ENCODE data around the gene RFX1.
"Not testable (repeated sequence)": the region's sequence is repeated elsewhere in the genome, so short reads cannot be mapped to it uniquely, and the experiment has no call there.

Gene RFX1

DNA sequence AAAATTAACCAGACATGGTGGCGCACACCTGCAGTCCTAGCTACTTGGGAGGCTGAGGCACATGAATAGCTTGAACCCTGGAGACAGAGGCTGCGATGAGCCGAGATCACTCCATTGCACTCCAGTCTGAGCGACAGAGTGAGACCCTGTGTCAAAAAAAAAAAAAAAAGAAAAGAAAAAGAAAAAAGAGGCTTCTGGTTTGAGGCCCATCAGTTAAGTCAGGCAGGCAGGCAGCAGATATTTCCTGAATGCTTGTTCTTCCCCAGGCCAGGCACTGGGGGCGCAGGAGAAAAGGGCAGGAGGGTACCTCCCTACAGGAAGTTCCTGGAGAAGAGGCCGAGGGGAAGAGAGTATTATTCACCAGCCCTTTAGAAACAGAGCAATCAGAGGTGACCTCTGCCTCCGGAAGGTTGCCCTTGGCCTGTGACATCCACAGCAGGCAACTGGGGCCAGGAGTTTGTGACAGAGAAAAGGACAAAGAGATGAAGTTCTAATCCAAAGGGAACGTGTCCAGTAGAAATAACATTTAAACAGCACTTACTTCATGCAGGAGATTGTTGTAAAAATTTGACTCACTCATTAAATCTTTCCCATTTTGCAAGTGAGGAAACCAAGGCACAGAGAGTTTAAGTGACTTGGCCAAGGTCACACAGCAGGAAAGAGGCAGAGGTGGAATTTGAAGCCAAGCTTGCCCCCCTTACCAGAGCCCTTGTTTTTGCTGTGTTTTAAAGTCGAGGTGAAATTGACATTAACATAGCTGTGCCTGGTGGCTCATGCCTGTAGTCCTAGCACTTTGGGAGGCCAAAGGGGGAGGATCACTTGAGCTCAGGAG lies 17.5 kb upstream of the RFX1 start:
- H3K9me3 ChIP-seq (replicated peaks; ENCODE audit: low read length) = no peaks in the 10 kb centered on the region
- no peaks in the 10 kb centered on the region for H3K36me3 ChIP-seq (ENCODE audit: insufficient read depth, low read length)
- peaks cover 3% of the 10 kb centered on the region for H3K4me1 ChIP-seq (ENCODE audit: control insufficient read depth, insufficient read depth, low read length)
- H3K27me3 ChIP-seq (ENCODE audit: control insufficient read depth, insufficient read depth, low read length) = peaks cover 10% of the 10 kb centered on the region
- H3K4me2 ChIP-seq (ENCODE audit: low read length) = no peak overlapping the region
- H3K9ac ChIP-seq (ENCODE audit: low read depth, low read length) = no peak overlapping the region
- no peak overlapping the region for H3K4me3 ChIP-seq (ENCODE audit: low read length)

DNA sequence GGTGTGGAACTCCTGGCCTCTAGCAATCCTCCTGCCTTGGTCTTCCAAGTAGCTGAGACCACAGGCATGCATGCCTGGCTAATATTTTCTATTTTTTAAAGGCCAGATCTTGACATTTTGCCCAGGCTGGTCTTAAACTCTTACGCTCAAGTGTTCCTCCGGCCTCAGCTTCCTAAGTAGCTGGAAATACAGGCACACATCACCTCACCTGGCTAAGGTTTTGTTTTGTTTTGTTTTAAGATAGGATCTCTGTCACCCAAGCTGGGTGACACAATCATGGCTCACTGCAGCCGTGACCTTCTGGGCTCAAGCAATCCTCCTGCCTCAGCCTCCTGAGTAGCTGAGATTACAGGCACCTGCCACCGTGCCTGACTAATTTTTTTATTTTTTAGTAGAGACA lies 16.3 kb upstream of the RFX1 start:
- Histone ChIP-seq H3K4me1 (ENCODE audit: control insufficient read depth, insufficient read depth, low read length) (peaks cover 3% of the 10 kb centered on the region), H3K27me3 (ENCODE audit: control insufficient read depth, insufficient read depth, low read length) (no peaks in the 10 kb centered on the region), H3K4me3 (ENCODE audit: low read length) (no peak overlapping the region), H3K4me2 (ENCODE audit: low read length) (no peak overlapping the region), H3K9ac (ENCODE audit: low read depth, low read length) (no peak overlapping the region), H3K9me3 (replicated peaks; ENCODE audit: low read length) (no peaks in the 10 kb centered on the region), H3K36me3 (ENCODE audit: insufficient read depth, low read length) (no peaks in the 10 kb centered on the region)

GRCh38 chr19:14021474-14021873 lies 15.4 kb upstream of the RFX1 start:
- no peaks in the 10 kb centered on the region for H3K36me3 ChIP-seq (ENCODE audit: insufficient read depth, low read length)
- H3K4me1 ChIP-seq (ENCODE audit: control insufficient read depth, insufficient read depth, low read length) = peaks cover 3% of the 10 kb centered on the region

GRCh38 chr19:14019739-14020138 lies 13.6 kb upstream of the RFX1 start:
- not testable (repeated sequence) for H3K9me3 ChIP-seq (replicated peaks; ENCODE audit: low read length); H3K27me3 ChIP-seq (ENCODE audit: control insufficient read depth, insufficient read depth, low read length); H3K4me1 ChIP-seq (ENCODE audit: control insufficient read depth, insufficient read depth, low read length)

More at GRCh38 chr19:14021474-14021873, 15.4 kb upstream of the RFX1 start:
- Histone ChIP-seq H3K4me2 (ENCODE audit: low read length) (no peak overlapping the region), H3K9ac (ENCODE audit: low read depth, low read length) (no peak overlapping the region), H3K4me3 (ENCODE audit: low read length) (no peak overlapping the region), H3K9me3 (replicated peaks; ENCODE audit: low read length) (no peaks in the 10 kb centered on the region), H3K27me3 (ENCODE audit: control insufficient read depth, insufficient read depth, low read length) (no peaks in the 10 kb centered on the region)

DNA sequence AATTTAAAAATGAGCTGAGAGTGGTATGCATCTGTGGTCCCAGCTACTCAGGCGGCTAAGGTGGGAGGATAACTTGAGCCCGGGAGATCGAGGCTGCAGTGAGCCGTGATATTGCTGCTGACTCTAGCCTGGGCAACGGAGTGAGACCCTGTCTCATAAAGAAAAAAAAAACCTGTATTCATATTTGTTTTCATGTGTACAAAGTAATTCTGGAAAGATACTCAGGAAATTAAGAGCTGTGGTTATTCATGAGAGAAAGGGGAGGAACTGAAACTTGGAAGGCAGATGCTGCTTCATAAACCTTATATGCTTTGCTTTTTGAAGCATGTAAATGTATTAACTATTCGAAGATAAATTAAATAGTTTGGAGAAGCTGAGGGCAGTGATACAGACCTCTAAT lies 13.0 kb upstream of the RFX1 start:
- Histone ChIP-seq H3K4me2 (ENCODE audit: low read length) (no peak overlapping the region), H3K4me3 (ENCODE audit: low read length) (no peak overlapping the region), H3K9ac (ENCODE audit: low read depth, low read length) (no peak overlapping the region), H3K4me1 (ENCODE audit: control insufficient read depth, insufficient read depth, low read length) (peaks cover 3% of the 10 kb centered on the region), H3K27me3 (ENCODE audit: control insufficient read depth, insufficient read depth, low read length) (no peaks in the 10 kb centered on the region), H3K9me3 (replicated peaks; ENCODE audit: low read length) (no peaks in the 10 kb centered on the region), H3K36me3 (ENCODE audit: insufficient read depth, low read length) (no peaks in the 10 kb centered on the region)

More at GRCh38 chr19:14019739-14020138, 13.6 kb upstream of the RFX1 start:
- not testable (repeated sequence) for H3K9ac ChIP-seq (ENCODE audit: low read depth, low read length); H3K36me3 ChIP-seq (ENCODE audit: insufficient read depth, low read length); H3K4me2 ChIP-seq (ENCODE audit: low read length); H3K4me3 ChIP-seq (ENCODE audit: low read length)

DNA sequence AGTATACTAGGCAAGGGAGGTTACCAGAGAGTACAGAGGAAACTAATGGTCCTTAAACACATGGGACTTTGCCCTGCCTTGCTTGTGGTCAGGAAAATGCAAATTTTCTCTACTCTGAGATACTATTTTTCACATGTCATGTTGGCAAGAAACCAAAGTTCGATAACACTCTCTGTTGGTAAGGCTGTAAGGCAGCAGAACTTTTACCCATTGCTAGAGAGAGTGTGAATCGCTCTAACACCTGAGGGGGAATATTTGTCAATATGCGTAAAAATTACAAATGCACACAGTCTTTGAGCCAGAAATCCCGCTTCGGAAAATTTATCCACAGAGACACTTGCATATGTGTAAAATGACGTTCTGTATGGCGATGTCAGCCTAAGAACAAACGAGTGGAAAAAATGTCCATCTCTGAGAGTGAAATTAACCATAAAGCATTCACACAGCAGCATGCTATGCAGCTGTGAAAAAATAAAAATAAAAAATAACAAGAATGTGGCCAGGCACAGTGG lies 9.5 kb upstream of the RFX1 start:
- no peak overlapping the region for H3K4me2 ChIP-seq (ENCODE audit: low read length)
- H3K36me3 ChIP-seq (ENCODE audit: insufficient read depth, low read length) = no peaks in the 10 kb centered on the region
- H3K4me3 ChIP-seq (ENCODE audit: low read length) = no peak overlapping the region
- peaks cover 3% of the 10 kb centered on the region for H3K27me3 ChIP-seq (ENCODE audit: control insufficient read depth, insufficient read depth, low read length)
- H3K9me3 ChIP-seq (replicated peaks; ENCODE audit: low read length) = no peaks in the 10 kb centered on the region
- no peak overlapping the region for H3K9ac ChIP-seq (ENCODE audit: low read depth, low read length)
- H3K4me1 ChIP-seq (ENCODE audit: control insufficient read depth, insufficient read depth, low read length) = no peaks in the 10 kb centered on the region

GRCh38 chr19:14012378-14012915 lies 6.3 kb upstream of the RFX1 start:
- no peak overlapping the region for H3K4me3 ChIP-seq (ENCODE audit: low read length)
- H3K9ac ChIP-seq (ENCODE audit: low read depth, low read length) = no peak overlapping the region
- peaks cover 3% of the 10 kb centered on the region for H3K27me3 ChIP-seq (ENCODE audit: control insufficient read depth, insufficient read depth, low read length)
- H3K4me1 ChIP-seq (ENCODE audit: control insufficient read depth, insufficient read depth, low read length) = no peaks in the 10 kb centered on the region
- no peaks in the 10 kb centered on the region for H3K36me3 ChIP-seq (ENCODE audit: insufficient read depth, low read length)
- no peak overlapping the region for H3K4me2 ChIP-seq (ENCODE audit: low read length)
- no peaks in the 10 kb centered on the region for H3K9me3 ChIP-seq (replicated peaks; ENCODE audit: low read length)

- Histone ChIP-seq H3K27me3 (ENCODE audit: control insufficient read depth, insufficient read depth, low read length) (no peaks in the 10 kb centered on the region), H3K4me1 (ENCODE audit: control insufficient read depth, insufficient read depth, low read length) (peaks cover 25% of the 10 kb centered on the region), H3K4me2 (ENCODE audit: low read length) (peak overlapping the region; percentile 85), H3K9ac (ENCODE audit: low read depth, low read length) (peak overlapping the region; percentile 95), H3K9me3 (replicated peaks; ENCODE audit: low read length) (no peaks in the 10 kb centered on the region), H3K36me3 (ENCODE audit: insufficient read depth, low read length) (no peaks in the 10 kb centered on the region), H3K4me3 (ENCODE audit: low read length) (peak overlapping the region; percentile 84)
Observed at GRCh38 chr19:14006766-14007562, 844 bp upstream of the RFX1 start.

DNA sequence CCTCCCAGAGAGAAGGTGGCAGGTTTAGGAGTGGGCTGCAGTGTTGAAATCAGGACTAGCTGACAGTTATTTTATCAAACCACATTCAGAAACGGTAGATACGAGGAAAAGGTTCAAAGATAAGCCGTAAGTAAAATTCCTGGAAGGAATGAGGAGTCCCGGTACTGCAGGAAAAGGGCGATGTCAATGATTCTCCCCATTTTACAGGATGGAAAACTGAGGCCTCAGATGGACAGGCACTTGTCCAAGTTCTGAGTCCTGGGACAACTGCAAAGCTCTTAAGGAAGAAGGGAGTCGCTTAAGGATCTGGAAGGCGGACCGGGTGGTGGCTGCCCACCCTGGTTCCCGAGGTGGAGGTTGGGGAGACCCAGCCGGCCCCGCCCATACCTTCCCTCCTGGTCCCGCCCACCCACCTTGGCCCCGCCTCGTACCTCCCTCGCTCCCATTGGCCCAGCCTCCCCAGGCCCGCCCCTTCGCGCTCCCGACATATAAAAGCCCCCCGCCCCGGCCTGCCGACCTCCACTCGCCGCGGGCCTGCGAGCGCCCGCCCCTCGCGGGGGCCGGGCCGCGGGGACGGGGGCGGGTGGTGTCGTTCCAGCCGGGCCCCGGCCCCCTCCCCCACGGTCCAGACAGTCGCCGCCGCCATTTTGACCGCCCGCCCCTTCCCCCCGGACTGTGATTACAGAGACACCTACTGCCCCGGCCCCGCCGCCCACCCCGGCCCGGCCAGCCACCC lies 603 bp downstream of the RFX1 start:
- H3K27me3 ChIP-seq (ENCODE audit: control insufficient read depth, insufficient read depth, low read length) = no peaks in the 10 kb centered on the region
- H3K4me2 ChIP-seq (ENCODE audit: low read length) = peak overlapping the region; percentile 73
- H3K4me3 ChIP-seq (ENCODE audit: low read length) = peak overlapping the region; percentile 84
- no peaks in the 10 kb centered on the region for H3K9me3 ChIP-seq (replicated peaks; ENCODE audit: low read length)
- peak overlapping the region; percentile 95 for H3K9ac ChIP-seq (ENCODE audit: low read depth, low read length)
- H3K4me1 ChIP-seq (ENCODE audit: control insufficient read depth, insufficient read depth, low read length) = peaks cover 25% of the 10 kb centered on the region
- H3K36me3 ChIP-seq (ENCODE audit: insufficient read depth, low read length) = no peaks in the 10 kb centered on the region

- Histone ChIP-seq H3K4me1 (ENCODE audit: control insufficient read depth, insufficient read depth, low read length) (peaks cover 25% of the 10 kb centered on the region), H3K4me3 (ENCODE audit: low read length) (peak overlapping the region; percentile 84), H3K9ac (ENCODE audit: low read depth, low read length) (peak overlapping the region; percentile 1), H3K36me3 (ENCODE audit: insufficient read depth, low read length) (no peaks in the 10 kb centered on the region), H3K4me2 (ENCODE audit: low read length) (peak overlapping the region; percentile 73), H3K9me3 (replicated peaks; ENCODE audit: low read length) (no peaks in the 10 kb centered on the region), H3K27me3 (ENCODE audit: control insufficient read depth, insufficient read depth, low read length) (no peaks in the 10 kb centered on the region)
Observed at GRCh38 chr19:14004619-14005348, 1.3 kb downstream of the RFX1 start.

Data from skeletal muscle satellite cell (primary cell).